ENCODE measurements around the gene PDK1.

Gene PDK1

DNA sequence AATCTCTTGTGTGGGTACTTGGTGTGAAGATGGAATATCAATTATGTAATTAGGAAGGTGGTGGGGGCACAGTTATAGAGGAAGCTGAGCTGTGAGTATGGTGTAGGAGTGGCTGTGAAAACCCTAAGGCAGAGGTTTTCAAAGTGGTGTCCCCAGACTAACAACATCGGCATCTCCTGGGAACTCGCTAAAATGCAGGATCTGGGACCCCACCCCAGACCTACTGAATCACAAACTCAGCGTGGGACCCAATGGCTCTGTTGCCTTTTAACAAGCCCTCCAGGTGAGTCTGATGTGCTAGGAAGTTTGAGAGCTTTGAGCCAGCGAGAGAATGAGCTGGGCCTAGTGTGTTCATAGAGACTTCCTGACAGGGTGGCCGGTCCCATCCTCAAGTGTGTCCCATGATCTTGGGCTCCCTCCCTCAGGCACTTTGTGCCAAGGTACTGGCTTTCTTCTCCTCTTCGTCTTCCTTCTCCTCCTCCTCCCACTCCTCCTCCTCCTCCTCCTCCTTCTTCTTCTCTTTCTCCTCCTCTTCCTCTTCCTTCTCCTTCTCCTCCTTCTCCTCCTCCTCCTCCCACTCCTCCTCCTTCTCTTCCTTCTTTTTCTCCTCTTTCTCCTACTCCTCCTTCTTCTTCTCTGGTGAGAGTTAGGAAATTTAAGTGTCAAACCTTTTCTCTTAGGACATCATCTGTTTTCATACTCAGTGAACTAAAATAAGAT, 86.6 kb downstream of the PDK1 start:
- DNase-seq (ENCODE audit: low read depth) = no peak

- no peak for DNase-seq (ENCODE audit: low read depth)
Observed at GRCh38 chr2:172643142-172643541, 87.3 kb downstream of the PDK1 start.

DNA sequence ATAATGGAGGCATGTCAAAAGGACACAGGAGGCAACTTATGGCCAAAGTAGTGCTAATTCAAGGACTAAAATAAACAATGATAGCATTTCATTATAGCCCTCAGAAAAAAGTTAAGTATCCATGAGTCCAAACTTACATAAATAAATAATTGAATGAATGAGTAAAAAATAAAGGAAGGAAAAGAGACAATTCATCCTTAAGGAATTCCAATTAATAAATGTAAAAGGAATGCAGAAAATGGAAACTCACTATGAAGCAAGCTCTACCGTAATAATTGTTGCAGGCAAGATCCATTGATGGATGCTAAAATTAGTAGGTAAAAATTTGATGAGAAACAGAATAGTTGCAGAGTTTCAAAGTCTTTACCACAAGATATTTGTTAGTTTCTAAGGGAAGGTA, 91.5 kb downstream of the PDK1 start:
- DNase-seq (ENCODE audit: low read depth) = no peak

DNA sequence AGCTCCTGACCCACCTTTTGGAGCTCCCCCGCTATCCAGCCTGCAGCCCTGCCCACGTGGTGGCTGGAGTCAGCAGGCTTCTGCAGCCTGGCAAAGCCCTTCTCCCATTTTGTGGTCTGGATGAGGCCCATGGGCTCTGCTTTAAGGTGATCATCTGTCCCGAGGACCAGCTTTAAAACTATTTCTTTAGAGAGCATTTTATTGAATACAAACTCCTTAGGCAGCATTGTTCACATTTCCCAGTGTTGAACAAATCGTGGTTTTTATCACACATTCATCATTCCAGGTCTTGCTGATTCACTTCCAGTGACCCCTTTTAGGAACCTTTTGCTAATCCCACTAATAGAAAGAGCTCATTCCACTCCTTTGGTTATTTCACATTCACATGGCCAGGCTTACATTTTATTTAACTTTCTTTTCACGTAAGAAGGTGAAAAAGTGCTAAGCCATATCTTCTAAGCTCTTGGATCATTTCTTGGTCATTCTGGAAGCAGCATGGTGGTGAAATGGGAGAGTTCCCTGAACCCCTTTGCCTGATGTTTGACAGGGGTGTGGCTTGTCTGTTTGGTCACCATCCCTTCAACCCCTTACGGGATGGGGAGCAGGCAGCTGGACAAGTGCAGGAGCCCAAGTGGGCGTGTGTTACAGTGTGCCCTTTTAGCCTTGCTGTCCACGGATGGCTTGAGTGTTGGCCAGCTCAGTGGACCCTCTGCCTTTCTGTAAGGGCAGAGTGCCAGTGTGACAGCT, 99.4 kb downstream of the PDK1 start:
- DNase-seq (ENCODE audit: low read depth) = peak; percentile 63

- no peak for DNase-seq (ENCODE audit: low read depth)
Observed at GRCh38 chr2:172655838-172656573, 100.1 kb downstream of the PDK1 start.

Measured in GM04503 (cell line).